ENCODE results near the gene PFKFB3.

DNA sequence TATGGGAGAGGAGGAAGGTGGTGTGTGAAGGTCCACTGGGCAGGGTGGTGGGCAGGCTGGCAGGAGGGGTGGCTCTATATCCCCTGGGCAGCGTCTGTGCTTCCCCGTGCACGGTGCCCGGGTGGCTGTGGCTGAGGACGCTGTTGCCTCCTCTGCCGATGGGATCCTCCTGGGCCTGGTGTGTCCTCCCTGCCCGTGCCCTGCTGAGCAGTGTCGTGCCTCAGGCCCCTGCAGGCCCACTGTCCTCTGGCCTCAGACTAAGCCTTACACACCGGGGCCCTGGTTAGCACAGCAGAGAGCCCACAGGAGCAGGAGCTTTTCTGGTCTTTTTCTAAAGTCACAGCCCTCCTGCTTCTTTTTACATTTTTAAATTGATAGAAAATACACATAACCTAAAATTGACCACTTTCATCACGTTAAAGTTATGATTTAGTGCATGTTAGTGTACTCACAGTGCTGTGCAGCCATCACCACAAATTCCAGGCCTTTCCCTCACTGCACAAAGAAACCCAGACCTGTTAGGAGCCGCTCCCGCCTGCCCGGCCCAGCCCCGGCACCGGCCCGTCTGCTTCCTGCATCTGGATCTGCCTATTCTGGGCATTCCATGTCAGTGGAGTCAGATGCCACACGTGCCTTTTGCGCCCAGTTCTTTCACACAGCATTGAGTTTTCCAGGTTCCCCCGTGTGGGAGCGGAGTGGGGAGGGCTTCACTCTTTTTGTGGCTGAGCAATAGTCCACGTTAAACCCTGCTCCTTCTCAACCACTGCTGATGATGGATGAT is 19.4 kb downstream of the PFKFB3 start:
- TF ChIP-seq POLR2A (IDR thresholded peaks at IDR 0.05), result no peak
- TF ChIP-seq, protein P1, sequence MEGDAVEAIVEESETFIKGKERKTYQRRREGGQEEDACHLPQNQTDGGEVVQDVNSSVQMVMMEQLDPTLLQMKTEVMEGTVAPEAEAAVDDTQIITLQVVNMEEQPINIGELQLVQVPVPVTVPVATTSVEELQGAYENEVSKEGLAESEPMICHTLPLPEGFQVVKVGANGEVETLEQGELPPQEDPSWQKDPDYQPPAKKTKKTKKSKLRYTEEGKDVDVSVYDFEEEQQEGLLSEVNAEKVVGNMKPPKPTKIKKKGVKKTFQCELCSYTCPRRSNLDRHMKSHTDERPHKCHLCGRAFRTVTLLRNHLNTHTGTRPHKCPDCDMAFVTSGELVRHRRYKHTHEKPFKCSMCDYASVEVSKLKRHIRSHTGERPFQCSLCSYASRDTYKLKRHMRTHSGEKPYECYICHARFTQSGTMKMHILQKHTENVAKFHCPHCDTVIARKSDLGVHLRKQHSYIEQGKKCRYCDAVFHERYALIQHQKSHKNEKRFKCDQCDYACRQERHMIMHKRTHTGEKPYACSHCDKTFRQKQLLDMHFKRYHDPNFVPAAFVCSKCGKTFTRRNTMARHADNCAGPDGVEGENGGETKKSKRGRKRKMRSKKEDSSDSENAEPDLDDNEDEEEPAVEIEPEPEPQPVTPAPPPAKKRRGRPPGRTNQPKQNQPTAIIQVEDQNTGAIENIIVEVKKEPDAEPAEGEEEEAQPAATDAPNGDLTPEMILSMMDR (IDR thresholded peaks at IDR 0.05), result no peak
